GM18907 (cell line): Measurements from ENCODE around the gene RALBP1.

Experiments
- ATAC-seq: cut with Tn5 transposase; IDR thresholded peaks from one replicate; pipeline ENCODE4 v1.9.1; 2021; ENCODE audit warnings: mild to moderate bottlenecking, moderate library complexity; ENCODE audit not compliant: unreplicated experiment

The RALBP1 gene

DNA sequence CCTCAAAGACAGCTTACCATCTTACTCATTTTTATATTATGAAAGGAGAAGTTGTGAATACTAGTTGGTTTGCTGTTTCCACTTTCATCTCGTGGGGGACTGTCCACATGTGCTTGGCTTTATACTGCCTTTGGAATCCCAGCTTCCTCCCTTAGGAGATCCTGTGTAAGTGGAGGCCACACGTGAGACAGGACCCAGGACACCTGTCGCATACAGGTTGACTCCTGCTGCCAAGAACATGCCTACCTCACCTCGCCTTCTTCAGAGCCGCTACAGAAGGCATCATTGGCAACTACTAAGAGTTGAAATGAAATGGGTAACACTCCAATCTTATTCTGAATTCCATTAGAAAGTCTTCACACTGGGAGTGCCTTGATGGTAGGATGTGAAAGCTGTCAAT, 69.7 kb downstream of the RALBP1 start:
- no peak for ATAC-seq

DNA sequence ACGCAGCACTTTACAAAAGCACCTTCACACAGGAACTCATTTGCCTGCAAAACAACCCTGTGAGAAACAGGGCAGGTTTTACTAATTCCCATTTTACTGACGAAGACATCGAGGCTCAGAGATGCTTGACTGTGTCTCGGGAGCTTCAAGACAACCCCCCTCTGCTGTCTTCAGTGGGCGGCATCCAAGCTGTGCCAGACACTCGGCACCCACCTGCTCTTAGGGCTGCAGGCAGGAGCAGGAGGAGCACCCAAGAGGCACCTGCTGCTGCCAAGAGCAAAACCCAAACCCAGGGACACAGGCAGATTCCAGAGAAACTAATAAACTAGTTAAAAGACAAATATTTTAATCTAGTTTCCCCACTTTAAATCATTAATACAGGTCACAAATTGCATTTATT, 71.2 kb downstream of the RALBP1 start:
- ATAC-seq, result no peak

GRCh38 chr18:9547782-9548181, 72.5 kb downstream of the RALBP1 start:
- ATAC-seq, result no peak

- ATAC-seq, result no peak
Observed at GRCh38 chr18:9549405-9549804, 74.1 kb downstream of the RALBP1 start.

DNA sequence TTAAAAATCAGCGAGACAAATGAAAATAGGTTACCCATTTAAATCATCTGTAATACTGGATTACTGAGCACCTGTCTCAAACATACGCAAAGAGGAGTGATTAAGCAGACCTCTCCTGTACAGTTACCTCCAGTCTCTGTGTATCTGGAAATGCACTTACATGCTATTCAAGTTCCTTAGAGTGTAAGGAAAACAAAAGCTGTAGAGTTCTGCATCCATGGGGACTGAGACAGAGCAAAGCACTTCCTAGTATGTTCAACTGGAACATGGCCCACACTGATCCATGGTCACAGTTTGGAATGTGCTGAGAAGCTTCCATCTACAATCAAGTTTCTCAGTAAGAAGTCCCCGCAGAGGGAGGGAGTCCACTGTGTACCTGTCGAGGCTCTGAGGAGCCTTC, 75.1 kb downstream of the RALBP1 start:
- ATAC-seq, result no peak

DNA sequence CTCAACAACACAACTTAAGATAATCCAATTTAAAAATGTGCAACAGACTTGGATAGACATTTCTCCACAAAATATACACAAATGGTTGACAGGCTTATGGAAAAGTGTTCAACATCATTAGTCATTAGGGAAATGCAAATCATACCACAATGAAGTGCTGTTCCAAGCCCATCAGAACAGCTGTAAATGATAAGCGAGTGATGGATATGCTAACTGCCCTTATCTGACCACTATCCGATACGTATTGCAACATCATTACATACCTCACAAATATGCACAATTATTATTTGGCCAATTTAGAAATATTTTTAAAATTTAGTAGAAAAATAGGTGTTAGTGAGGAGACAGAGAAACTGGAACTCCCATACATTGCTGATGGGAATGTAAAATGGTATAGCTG, 76.9 kb downstream of the RALBP1 start:
- no peak for ATAC-seq

DNA sequence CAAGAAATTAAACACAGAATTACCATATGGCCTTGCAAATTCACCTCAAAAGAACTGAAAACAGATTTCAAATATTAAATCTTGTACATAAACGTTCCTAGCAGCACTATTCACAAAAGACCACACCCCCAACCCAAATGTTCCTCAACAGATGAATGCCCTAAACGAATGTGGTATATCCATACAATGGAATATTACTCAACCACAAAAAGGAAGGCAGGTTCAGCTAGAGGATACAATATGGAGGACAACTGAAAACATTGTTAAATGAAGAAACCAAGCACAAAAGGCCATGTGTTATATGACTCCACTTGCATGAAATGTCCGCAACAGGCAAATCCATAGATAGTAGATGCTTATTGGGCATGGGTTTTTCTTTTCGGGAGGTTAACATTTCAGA, 77.3 kb downstream of the RALBP1 start:
- ATAC-seq, result no peak

DNA sequence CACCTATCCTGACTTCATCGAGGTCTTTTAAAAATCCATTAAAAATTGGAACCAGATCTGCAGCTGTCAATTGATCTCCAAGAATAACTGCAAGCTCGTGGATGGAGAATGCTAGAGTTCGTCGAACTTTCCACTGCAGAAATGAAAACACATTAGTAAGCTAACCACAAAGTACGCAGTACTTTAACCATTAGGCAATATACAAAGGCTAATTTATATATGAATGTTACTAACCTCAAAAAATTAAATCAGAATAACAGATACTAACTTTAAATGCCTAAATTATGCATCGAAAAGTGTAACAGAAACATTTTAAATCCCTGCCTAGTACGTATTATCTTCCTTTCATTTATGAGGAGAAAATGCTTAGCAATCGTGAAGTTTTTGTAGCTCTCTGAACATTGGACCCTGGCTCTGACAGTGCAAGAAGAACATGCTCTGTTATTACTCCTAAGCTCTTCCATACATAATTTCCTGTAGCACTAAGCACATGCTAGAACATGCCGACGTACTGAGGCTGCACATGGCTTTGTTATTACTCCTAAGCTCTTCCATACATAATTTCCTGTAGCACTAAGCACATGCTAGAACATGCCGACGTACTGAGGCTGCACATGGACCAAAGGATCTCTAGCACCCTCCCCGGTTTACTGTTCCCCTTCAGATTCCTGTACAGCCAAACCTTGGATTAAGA, 82.1 kb downstream of the RALBP1 start:
- ATAC-seq, result no peak

GRCh38 chr18:9558387-9559064, 83.2 kb downstream of the RALBP1 start:
- no peak for ATAC-seq

- no peak for ATAC-seq
Observed at GRCh38 chr18:9559253-9559652, 83.9 kb downstream of the RALBP1 start.

GRCh38 chr18:9561759-9562158, 86.4 kb downstream of the RALBP1 start:
- ATAC-seq, result no peak

GRCh38 chr18:9562584-9562983, 87.3 kb downstream of the RALBP1 start:
- ATAC-seq, result no peak

DNA sequence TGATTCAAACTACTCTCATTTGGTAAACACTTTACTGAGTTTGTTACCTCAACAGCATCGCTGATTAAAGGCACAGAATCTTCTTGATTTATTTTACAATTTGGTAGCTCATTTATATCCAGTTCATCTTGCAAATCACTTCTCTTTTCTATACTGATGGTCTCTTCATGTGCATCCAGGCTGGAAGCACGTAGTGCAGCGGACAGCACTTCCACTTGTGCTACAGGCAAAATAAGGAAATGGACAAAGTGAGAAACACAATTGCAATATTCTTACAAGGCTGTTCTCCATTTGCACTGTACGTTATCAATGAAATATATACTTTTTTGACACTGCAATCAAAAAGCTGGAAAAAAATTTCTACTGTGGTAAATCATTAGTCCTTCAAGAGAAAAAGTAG, 88.0 kb downstream of the RALBP1 start:
- ATAC-seq, result no peak

DNA sequence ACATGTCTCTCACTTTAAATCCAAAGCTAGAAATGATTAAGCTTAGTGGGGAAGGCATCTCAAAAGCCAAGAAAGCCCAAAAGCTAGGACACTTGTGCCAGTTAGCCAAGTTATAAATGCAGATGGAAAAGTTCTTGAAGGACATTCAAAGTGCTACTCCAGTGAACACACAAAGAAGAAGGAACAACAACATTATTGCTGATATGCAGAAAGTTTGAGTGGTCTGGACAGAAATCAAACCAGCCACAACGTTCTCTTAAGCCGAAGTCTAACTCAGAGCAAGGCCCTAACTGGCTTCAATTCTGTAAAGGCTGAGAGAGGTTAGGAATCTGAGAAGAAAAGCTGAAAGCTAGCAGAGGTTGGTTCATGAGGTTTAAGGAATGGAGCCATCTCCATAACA, 90.1 kb downstream of the RALBP1 start:
- no peak for ATAC-seq

GRCh38 chr18:9568186-9568585, 92.9 kb downstream of the RALBP1 start:
- no peak for ATAC-seq

DNA sequence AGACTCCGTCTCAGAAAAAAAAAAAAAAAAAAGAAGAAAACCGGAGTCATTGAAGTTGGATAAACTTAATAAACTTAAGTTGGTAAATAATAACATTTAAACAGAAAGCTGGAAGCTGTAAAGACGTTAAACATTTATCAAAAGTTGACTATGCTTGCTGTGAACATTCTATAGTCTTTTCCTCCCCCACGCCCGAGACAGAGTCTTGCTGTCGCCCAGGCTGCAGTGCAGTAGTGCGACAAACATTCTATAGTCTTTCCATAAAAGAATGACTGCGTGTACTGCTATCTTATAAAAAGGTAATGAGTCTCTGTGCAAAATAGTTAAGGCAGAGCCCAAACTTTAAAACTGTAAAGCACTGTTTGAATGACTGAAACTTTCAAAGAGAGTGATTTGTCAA, 93.9 kb downstream of the RALBP1 start:
- ATAC-seq, result no peak

GRCh38 chr18:9570255-9570654, 94.9 kb downstream of the RALBP1 start:
- ATAC-seq, result no peak

DNA sequence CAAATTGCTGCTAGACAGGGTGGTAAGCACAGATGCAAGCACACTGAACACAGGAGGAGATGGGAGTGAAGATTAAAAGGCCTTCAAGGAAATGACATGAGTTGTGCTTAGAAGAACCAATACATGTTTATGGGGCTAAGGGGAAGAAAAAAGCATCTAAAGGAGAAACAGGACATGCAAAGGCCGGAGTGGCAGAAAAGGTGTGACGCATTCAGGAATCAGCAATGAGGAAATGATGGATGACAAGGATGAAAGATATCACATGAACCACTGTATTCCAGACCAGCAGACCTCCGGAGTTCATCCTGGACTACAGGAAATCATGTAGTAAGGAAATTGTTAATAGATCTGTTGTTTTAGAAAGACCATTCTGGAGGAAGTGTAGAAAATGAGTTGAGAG, 96.2 kb downstream of the RALBP1 start:
- ATAC-seq, result no peak

GRCh38 chr18:9574473-9575115, 99.3 kb downstream of the RALBP1 start:
- ATAC-seq, result no peak

DNA sequence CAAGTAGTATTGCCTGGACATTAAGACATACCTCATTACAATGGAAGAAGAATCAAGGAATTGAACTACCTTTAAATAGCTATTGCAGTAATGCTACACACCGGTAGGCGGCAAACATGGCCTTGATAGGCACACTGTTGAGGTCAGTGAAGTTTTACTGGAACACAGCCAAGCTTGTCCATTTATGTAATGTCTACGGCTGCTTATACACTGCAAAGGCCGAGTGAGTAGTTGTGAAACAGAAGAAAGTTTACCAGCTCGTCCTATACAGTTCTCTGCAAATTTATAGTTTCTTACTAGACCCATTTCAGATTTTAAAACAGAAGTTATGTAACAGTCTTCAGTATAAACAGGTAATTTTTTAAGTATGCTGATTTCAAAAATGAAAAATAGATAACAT, 100.2 kb downstream of the RALBP1 start:
- no peak for ATAC-seq

DNA sequence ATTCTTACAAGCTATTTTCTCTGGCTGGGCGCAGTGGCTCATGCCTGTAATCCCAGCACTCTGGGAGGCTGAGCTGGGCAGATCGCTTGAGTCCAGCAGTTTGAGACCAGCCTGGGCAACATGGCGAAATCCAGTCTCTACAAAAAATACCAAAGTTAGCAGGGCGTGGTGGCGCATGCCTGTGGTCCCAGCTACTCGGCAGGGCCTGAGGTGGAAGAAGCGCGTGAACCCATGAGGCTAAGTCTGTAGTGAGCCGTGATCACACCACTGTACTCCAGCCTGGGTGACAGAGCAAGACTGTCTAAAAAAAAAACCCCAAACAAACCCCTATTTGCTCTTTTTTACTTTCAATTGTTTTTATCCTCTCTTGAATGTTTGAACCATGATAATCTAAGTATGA, 102.0 kb downstream of the RALBP1 start:
- ATAC-seq, result no peak

DNA sequence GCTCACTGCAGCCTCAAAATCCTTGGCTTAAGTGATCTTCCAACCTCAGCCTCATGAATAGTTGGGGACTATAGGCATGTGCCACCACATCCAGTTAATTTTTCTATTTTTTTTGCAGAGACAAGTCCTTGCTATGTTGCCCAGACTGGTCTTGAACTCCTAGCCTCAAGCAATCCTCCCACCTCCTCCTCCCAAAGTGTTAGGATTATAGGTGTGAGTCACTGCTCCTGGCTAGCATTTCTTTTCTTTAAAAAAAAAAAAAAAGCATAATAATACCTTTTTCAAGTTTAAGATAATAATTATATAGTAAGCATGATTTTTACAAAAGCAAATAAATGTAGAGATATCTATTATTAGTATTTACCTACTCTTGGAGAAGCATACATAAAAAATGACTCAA, 103.0 kb downstream of the RALBP1 start:
- no peak for ATAC-seq
